Panc1 (cell line): ENCODE results near the gene DDX42. TPM values are rescaled to one million over a fixed set of nuclear protein-coding genes. Genes with fewer than 3 reads are reported as not detected.

Experiments
- ATAC-seq: fragments of 200-7000 bp; cut with Tn5 transposase; 2 replicates; pipeline ENCODE4 v1.9.1; 2020; ENCODE audit warnings: mild to moderate bottlenecking, moderate library complexity
- BruUV-seq: library from RNA; stranded (reverse); fragments of 400-500 nt; replicated peaks from 2 replicates; lab custom pipeline; 2021; lab: Mats Ljungman, UMichigan
- CTCF ChIA-PET: fragments of 300-600 bp; sonication (Branson Sonifier 250); formaldehyde crosslinking; loops from one replicate; lab custom pipeline; 2022; ENCODE audit warnings: antibody characterized with exemption; lab: Charles Lee
- POLR2A ChIA-PET: fragments of 300-600 bp; sonication (Branson Sonifier 250); formaldehyde crosslinking; loops from one replicate; lab custom pipeline; 2022; ENCODE audit warnings: antibody characterized with exemption; lab: Charles Lee
- DNase-seq: peaks from one replicate; pipeline ENCODE4 v3.0.0-alpha.2; 2010; ENCODE audit warnings: low read depth, low spot score
- H3K27ac ChIP-seq: 2 replicates; pipeline ENCODE4 v1.5.1; 2011; ENCODE audit warnings: mild to moderate bottlenecking, low read length, inconsistent platforms
- H3K27me3 ChIP-seq: fragments of 200-500 bp; sonication (Bioruptor generic); 2 replicates; pipeline ENCODE4 v1.6.0; 2014; ENCODE audit warnings: low read length, inconsistent platforms; ENCODE audit not compliant: control insufficient read depth, insufficient read depth
- H3K36me3 ChIP-seq: fragments of 200-500 bp; sonication (Bioruptor generic); 2 replicates; pipeline ENCODE4 v1.5.1; 2014; ENCODE audit warnings: inconsistent platforms, mild to moderate bottlenecking, low read length, moderate library complexity; ENCODE audit not compliant: control insufficient read depth, insufficient read depth
- H3K4me1 ChIP-seq: 2 replicates; pipeline ENCODE4 v1.5.1; 2011; ENCODE audit warnings: inconsistent platforms, mild to moderate bottlenecking, low read length, moderate library complexity; ENCODE audit not compliant: control insufficient read depth, insufficient read depth
- H3K4me3 ChIP-seq, 2 experiments: 2 replicates each; pipeline ENCODE4 v1.5.1; 2011 to 2012; ENCODE audit warnings: low read depth in 2 of 2, low read length in 2 of 2, mild to moderate bottlenecking in 2 of 2, inconsistent platforms in 1 of 2, moderate library complexity in 1 of 2
- H3K9me3 ChIP-seq: fragments of 200-500 bp; sonication (Bioruptor generic); 2 replicates; pipeline ENCODE4 v1.5.1; 2014; ENCODE audit warnings: low read depth, mild to moderate bottlenecking, inconsistent platforms, low read length, moderate library complexity; ENCODE audit not compliant: control insufficient read depth, insufficient read depth
- CTCF ChIP-seq: fragments of 450-650 bp; IDR thresholded peaks from 2 replicates; pipeline ENCODE4 v1.5.1; 2017; ENCODE audit warnings: mild to moderate bottlenecking
- POLR2AphosphoS5 ChIP-seq: IDR thresholded peaks from 2 replicates; pipeline ENCODE4 v1.6.1; 2012; ENCODE audit warnings: mild to moderate bottlenecking, low read depth, low read length, moderate library complexity
- REST ChIP-seq, 2 experiments: IDR thresholded peaks; 2 replicates each; pipeline ENCODE4 v1.6.1; 2011 to 2012; ENCODE audit warnings: low read depth in 2 of 2, control low read depth in 1 of 2, low read length in 1 of 2, mild to moderate bottlenecking in 1 of 2, moderate library complexity in 1 of 2; ENCODE audit not compliant: insufficient read depth in 1 of 2
- SIN3A ChIP-seq: IDR thresholded peaks from 2 replicates; pipeline ENCODE4 v1.6.1; 2012; ENCODE audit warnings: low read depth, mild to moderate bottlenecking, low read length, moderate library complexity, borderline replicate concordance; ENCODE audit not compliant: insufficient read depth
- TCF7L2 ChIP-seq: IDR thresholded peaks from 2 replicates; pipeline ENCODE4 v1.6.1; 2011; ENCODE audit warnings: mild to moderate bottlenecking, low read depth, low read length, inconsistent platforms
- in situ Hi-C: cut with HindIII; loops from 2 replicates; pipeline ENCODE4 v1.10.0; 2016; ENCODE audit warnings: low sequenced_read_pairs, low pct_unique_long_range_greater_than_20kb
- intact Hi-C: fragments of 100-400 bp; cut with micrococcal nuclease; formaldehyde crosslinking; loops from one replicate; pipeline ENCODE4 v1.10.0; 2022; ENCODE audit not compliant: unreplicated experiment
- total RNA-seq: library from RNA; stranded (reverse); gene quantifications from one replicate; pipeline ENCODE4 v1.2.1, GENCODE V29; 2021; ENCODE audit not compliant: unreplicated experiment

Gene DDX42
- total RNA-seq, 1 experiment from 2014 or later: 89.6 TPM

GRCh38 chr17:63833026-63833740, 59.2 kb downstream of the DDX42 start:
- CTCF ChIA-PET: no interaction called here
- intact Hi-C loops: no loop called here
- no TSS peak for BruUV-seq
- in situ Hi-C loops: no loop called here
- DNase-seq: no peak
- H3K9me3 ChIP-seq: no peaks in the 10 kb centered on the region
- POLR2A ChIA-PET: no interaction called here
- no peak overlapping the region for H3K4me3 ChIP-seq
- H3K27me3 ChIP-seq: no peaks in the 10 kb centered on the region
- H3K4me1 ChIP-seq: peaks cover 13% of the 10 kb centered on the region
- no peak for ATAC-seq
- TF ChIP-seq REST (IDR thresholded peaks at IDR 0.05; ENCODE audit: insufficient read depth in 1 of 2, low read depth in 2 of 2, low read length in 1 of 2): no peak
- no peak; the same call in 1 of the 2 replicates for TF ChIP-seq POLR2AphosphoS5
- TF ChIP-seq CTCF: no peak
- no peak for TF ChIP-seq SIN3A
- TF ChIP-seq TCF7L2: no peak
- H3K36me3 ChIP-seq: peaks cover 22% of the 10 kb centered on the region
- no peak overlapping the region for H3K27ac ChIP-seq

- CTCF ChIA-PET: no interaction called here
Measured at GRCh38 chr17:63833741-63834373, 59.9 kb downstream of the DDX42 start.

More at GRCh38 chr17:63833741-63834373, 59.9 kb downstream of the DDX42 start:
- TF ChIP-seq CTCF (no peak), TCF7L2 (no peak), REST (IDR thresholded peaks at IDR 0.05; ENCODE audit: insufficient read depth in 1 of 2, low read depth in 2 of 2, low read length in 1 of 2) (no peak), SIN3A (no peak), POLR2AphosphoS5 (no peak)
- DNase-seq: no peak
- no peaks in the 10 kb centered on the region for H3K27me3 ChIP-seq
- no TSS peak for BruUV-seq
- in situ Hi-C loops (no loop called here), intact Hi-C loops (no loop called here)
- H3K36me3 ChIP-seq: peaks cover 16% of the 10 kb centered on the region
- no peaks in the 10 kb centered on the region for H3K9me3 ChIP-seq
- no peak overlapping the region for H3K27ac ChIP-seq
- no peak overlapping the region for H3K4me3 ChIP-seq
- POLR2A ChIA-PET: no interaction called here
- no peak for ATAC-seq
- peaks cover 8% of the 10 kb centered on the region for H3K4me1 ChIP-seq
